ENCODE results near the gene GIMAP2.

GIMAP2 gene

GRCh38 chr7:150722431-150722931 lies 37.0 kb downstream of the GIMAP2 start:
- no peak for TF ChIP-seq CTCF (IDR thresholded peaks at IDR 0.05; ENCODE audit: control extremely low read depth, extremely low read depth, low read depth, missing control alignments)
- ChIA-PET POLR2A (no interaction called here), CTCF (interaction anchor here (0.9 to 1.6 kb wide), 4 partner anchors 10 to 220 kb away, joined by 3 to 4 read pairs (median 3); partner anchors contain the start of gene GIMAP7)
- DNase-seq (ENCODE audit: extremely low spot score): no peak

DNA sequence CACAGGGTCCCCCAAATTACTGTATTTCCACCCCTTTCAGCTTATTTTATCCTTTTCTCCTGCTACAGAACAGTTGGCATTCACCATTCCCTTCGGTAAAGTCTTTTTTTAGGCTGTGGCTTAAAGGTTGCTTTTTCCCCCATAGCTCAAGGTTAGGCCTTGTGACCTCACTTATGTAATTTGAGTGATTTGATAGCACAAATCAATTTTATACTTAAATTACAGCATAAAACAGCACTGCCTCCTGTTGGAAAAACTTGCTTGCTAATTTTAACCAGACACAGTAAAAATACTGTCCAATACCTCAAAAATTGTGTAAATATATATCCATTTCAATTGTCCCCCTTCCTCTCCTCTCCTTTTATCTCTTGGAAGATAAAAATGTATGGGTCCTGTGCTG lies 38.0 kb downstream of the GIMAP2 start:
- no peak for TF ChIP-seq CTCF (IDR thresholded peaks at IDR 0.05; ENCODE audit: control extremely low read depth, extremely low read depth, low read depth, missing control alignments)
- no peak for DNase-seq (ENCODE audit: extremely low spot score)
- ChIA-PET CTCF (interaction anchor here (1.4 kb wide), 1 partner anchor 10 kb away, joined by 3 read pairs; no protein-coding TSS in a partner anchor), POLR2A (no interaction called here)

GRCh38 chr7:150727381-150727780 lies 41.9 kb downstream of the GIMAP2 start:
- ChIA-PET CTCF (interaction anchor here (1.3 to 1.4 kb wide), 2 partner anchors 10 kb away, joined by 3 to 4 read pairs; no protein-coding TSS in a partner anchor), POLR2A (no interaction called here)
- no peak for DNase-seq (ENCODE audit: extremely low spot score)
- TF ChIP-seq CTCF (IDR thresholded peaks at IDR 0.05; ENCODE audit: control extremely low read depth, extremely low read depth, low read depth, missing control alignments): no peak

DNA sequence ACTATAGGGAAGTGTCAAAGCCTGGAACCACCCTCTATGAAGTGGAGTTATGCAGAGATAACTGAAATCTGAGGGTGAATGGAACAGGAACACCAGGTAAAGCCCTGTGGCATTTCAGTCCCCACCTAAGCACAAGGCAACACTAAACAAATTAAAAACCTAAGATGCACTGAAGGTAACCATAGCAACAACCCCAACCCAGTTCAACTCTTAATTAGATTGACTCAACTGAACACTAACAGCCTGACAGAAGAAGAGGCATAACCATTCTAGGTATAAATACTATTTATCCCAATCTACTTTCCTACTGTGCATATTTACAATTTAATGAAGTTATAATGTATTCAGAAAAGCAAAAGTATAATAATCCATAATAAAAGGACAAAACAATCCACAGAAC lies 42.5 kb downstream of the GIMAP2 start:
- no peak for DNase-seq (ENCODE audit: extremely low spot score)
- ChIA-PET CTCF (interaction anchor here (1.3 to 1.4 kb wide), 2 partner anchors 10 to 11 kb away, joined by 3 to 4 read pairs; no protein-coding TSS in a partner anchor), POLR2A (no interaction called here)
- no peak for TF ChIP-seq CTCF (IDR thresholded peaks at IDR 0.05; ENCODE audit: control extremely low read depth, extremely low read depth, low read depth, missing control alignments)

- POLR2A ChIA-PET: no interaction called here
- CTCF ChIA-PET: interaction anchor here (1.2 kb wide), 1 partner anchor 13 kb away, joined by 4 read pairs; the partner anchor contains the start of gene GIMAP1
- no peak for TF ChIP-seq CTCF (IDR thresholded peaks at IDR 0.05; ENCODE audit: control extremely low read depth, extremely low read depth, low read depth, missing control alignments)
- DNase-seq (ENCODE audit: extremely low spot score): no peak
Measured at GRCh38 chr7:150728609-150729008, 43.1 kb downstream of the GIMAP2 start.

- ChIA-PET CTCF (interaction anchor here (0.8 to 1.6 kb wide), 3 partner anchors 23 to 41 kb away, joined by 3 to 5 read pairs (median 4); no protein-coding TSS in a partner anchor), POLR2A (interaction anchor here (0.6 kb wide), 2 partner anchors 38 to 511 kb away, joined by 3 to 5 read pairs; no protein-coding TSS in a partner anchor)
- no peak for DNase-seq (ENCODE audit: extremely low spot score)
- no peak for TF ChIP-seq CTCF (IDR thresholded peaks at IDR 0.05; ENCODE audit: control extremely low read depth, extremely low read depth, low read depth, missing control alignments)
Measured at GRCh38 chr7:150731916-150732315, 46.4 kb downstream of the GIMAP2 start.

Measured in GM10248 (cell line).